Right atrium auricular region (tissue), 2 donors: ENCODE results near the gene PPP3CA. TPM values are rescaled to one million over a fixed set of nuclear protein-coding genes. Genes with fewer than 3 reads are reported as not detected.

ENCODE experiments used
- DNase-seq: peaks from one replicate; pipeline ENCODE4 v3.0.0-alpha.2; 2019; ENCODE audit warnings: low spot score
- H3K27ac ChIP-seq, 2 donors: fragments of 200-600 bp; sonication (generic); 1 replicate in 1 of 2; 2 replicates in 1 of 2; pipeline ENCODE4 v1.5.1; 2016 to 2019
- H3K27me3 ChIP-seq, 2 donors: fragments of 200-600 bp; sonication (generic); one replicate each; pipeline versions ENCODE4 v1.5.1 to v1.6.0; 2017 to 2019
- H3K36me3 ChIP-seq: fragments of 200-600 bp; sonication (generic); one replicate; pipeline ENCODE4 v1.5.1; 2016
- H3K4me1 ChIP-seq, 2 donors: fragments of 200-600 bp; sonication (generic); one replicate each; pipeline versions ENCODE4 v1.5.1 to v1.6.0; 2017 to 2019
- H3K4me3 ChIP-seq, 2 donors: fragments of 200-600 bp; sonication (generic); 1 replicate in 1 of 2; 2 replicates in 1 of 2; pipeline ENCODE4 v1.5.1; 2017 to 2019; ENCODE audit warnings: mild to moderate bottlenecking in 1 of 2, moderate library complexity in 1 of 2
- H3K9me3 ChIP-seq, 2 donors: fragments of 200-600 bp; sonication (generic); one replicate each; pipeline ENCODE4 v1.5.1; 2019
- total RNA-seq, 2 donors: library from RNA; depleted of rRNA; stranded (reverse); fragments of >200 nt; gene quantifications; one replicate each; pipeline ENCODE4 v1.1.0, GENCODE V29; 2016
- TF ChIP-seq, protein P1 (sequence below), 2 donors: fragments of 200-600 bp; sonication (generic); IDR thresholded peaks; one replicate each; pipeline ENCODE4 v1.5.1; 2019; ENCODE audit warnings: antibody characterized with exemption in 2 of 2

PPP3CA gene
- total RNA-seq, 2 donors from 2014 or later, result 11.2 to 15.7 TPM

DNA sequence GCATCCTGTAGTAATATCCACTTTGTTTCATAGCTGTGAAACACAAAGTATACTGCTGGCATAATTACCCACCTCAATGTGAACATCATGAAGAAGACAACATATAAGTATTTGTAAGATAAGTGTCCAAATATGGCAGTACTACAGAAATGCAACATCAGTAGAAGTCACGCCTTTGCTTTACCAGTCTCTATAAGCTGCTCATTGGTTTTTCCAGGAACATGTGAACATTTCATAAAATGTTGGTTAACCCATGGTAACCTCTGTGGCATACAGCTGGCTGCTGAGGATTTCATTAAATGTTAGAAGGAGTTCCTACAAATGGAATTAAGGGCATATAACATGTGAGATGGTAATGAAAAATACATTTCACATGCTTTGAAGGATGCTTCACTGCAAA is 77.6 kb downstream of the PPP3CA start:
- H3K4me1 ChIP-seq, result no peaks in the 10 kb centered on the region
- no peak for DNase-seq
- H3K27ac ChIP-seq, result no peak overlapping the region
- TF ChIP-seq, protein P1, sequence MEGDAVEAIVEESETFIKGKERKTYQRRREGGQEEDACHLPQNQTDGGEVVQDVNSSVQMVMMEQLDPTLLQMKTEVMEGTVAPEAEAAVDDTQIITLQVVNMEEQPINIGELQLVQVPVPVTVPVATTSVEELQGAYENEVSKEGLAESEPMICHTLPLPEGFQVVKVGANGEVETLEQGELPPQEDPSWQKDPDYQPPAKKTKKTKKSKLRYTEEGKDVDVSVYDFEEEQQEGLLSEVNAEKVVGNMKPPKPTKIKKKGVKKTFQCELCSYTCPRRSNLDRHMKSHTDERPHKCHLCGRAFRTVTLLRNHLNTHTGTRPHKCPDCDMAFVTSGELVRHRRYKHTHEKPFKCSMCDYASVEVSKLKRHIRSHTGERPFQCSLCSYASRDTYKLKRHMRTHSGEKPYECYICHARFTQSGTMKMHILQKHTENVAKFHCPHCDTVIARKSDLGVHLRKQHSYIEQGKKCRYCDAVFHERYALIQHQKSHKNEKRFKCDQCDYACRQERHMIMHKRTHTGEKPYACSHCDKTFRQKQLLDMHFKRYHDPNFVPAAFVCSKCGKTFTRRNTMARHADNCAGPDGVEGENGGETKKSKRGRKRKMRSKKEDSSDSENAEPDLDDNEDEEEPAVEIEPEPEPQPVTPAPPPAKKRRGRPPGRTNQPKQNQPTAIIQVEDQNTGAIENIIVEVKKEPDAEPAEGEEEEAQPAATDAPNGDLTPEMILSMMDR (IDR thresholded peaks at IDR 0.05), result no peak
- no peaks in the 10 kb centered on the region for H3K9me3 ChIP-seq
- H3K27me3 ChIP-seq, result no peaks in the 10 kb centered on the region
- no peak overlapping the region for H3K4me3 ChIP-seq
- H3K36me3 ChIP-seq, result no peaks in the 10 kb centered on the region

DNA sequence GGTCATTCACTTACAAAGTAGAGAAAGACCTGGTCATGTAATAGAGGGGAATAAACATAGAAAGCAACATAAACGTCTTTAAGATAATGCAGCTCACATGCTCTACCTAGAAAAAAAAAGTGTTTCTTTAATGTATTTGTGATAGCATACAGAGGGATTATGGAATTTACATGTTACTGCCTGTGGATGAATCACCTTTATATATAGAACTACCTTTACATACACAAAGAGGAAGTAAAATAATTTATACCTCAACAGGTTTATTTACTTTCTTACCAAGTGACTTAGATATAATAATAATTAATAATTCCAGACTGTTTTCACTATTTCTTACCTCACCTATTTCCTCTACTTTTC is 81.5 kb downstream of the PPP3CA start:
- no peak overlapping the region for H3K4me3 ChIP-seq
- no peaks in the 10 kb centered on the region for H3K9me3 ChIP-seq
- H3K27me3 ChIP-seq, result no peaks in the 10 kb centered on the region
- DNase-seq, result no peak
- H3K27ac ChIP-seq, result no peak overlapping the region
- TF ChIP-seq, protein P1 (IDR thresholded peaks at IDR 0.05), result no peak
- H3K36me3 ChIP-seq, result no peaks in the 10 kb centered on the region
- H3K4me1 ChIP-seq, result no peaks in the 10 kb centered on the region

DNA sequence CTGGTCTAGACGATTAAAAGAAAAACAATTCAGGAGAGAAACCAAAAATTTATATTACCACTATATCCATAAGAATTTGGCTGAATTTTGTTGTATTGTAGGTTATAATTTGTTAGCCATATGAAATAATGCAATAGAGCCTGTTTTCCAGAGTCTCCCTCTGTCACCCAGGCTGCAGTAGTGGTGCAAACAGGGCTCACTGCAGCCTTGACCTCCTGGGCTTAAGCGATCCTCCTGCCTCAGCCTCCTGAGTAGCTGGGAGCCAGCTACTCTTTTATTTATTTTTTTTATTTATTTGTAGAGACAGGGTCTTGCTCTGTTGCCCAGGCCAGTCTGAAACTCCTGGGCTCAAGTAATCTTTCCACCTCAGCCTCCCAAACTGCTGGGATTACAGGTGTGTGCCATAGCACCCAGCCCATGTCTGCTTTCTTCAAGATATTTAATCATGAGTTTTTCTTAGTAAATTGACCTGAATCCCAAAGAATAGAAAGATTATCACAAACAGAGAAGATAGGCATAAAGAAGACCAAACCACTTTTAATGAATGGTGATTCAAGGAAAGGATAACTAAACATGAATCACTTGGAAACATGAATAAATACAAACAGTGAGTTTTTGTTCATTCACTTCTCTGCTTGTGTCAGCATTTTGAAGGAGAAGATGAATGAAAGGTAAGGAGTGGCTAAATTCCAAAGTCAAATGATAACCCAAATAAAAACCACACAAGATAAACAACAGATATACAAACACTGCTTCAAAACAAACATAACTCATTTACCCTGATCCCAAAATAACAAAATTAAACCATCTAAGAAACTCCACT is 82.1 kb downstream of the PPP3CA start:
- DNase-seq, result no peak
- H3K9me3 ChIP-seq, result no peaks in the 10 kb centered on the region
- TF ChIP-seq, protein P1 (IDR thresholded peaks at IDR 0.05), result no peak
- no peaks in the 10 kb centered on the region for H3K27me3 ChIP-seq
- no peak overlapping the region for H3K27ac ChIP-seq
- no peak overlapping the region for H3K4me3 ChIP-seq
- H3K36me3 ChIP-seq, result no peaks in the 10 kb centered on the region
- peaks cover 0 to 5% of the 10 kb centered on the region in 2 donors for H3K4me1 ChIP-seq

DNA sequence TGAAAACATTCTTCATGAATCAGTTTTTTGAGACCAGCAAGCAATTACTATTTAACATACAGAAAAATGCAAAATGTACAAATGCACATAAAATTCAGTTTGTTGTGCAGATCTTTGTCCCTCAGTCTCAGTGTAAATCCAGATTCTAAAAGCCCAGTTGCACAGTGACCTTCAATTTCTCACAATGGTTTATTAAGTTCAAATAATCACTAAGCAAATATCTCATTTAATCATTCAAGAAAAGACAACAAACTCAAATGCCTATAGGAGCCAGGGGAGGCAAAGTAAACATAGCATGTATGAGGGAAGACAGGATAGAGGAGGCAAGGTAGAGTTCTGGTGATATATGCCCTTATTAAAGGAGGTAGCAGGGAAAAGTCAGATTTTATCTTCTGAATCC is 82.8 kb downstream of the PPP3CA start:
- no peak overlapping the region for H3K27ac ChIP-seq
- no peaks in the 10 kb centered on the region for H3K27me3 ChIP-seq
- DNase-seq, result no peak
- H3K9me3 ChIP-seq, result no peaks in the 10 kb centered on the region
- H3K4me3 ChIP-seq, result no peak overlapping the region
- no peaks in the 10 kb centered on the region for H3K36me3 ChIP-seq
- peaks cover 0 to 6% of the 10 kb centered on the region in 2 donors for H3K4me1 ChIP-seq
- TF ChIP-seq, protein P1 (IDR thresholded peaks at IDR 0.05), result no peak

DNA sequence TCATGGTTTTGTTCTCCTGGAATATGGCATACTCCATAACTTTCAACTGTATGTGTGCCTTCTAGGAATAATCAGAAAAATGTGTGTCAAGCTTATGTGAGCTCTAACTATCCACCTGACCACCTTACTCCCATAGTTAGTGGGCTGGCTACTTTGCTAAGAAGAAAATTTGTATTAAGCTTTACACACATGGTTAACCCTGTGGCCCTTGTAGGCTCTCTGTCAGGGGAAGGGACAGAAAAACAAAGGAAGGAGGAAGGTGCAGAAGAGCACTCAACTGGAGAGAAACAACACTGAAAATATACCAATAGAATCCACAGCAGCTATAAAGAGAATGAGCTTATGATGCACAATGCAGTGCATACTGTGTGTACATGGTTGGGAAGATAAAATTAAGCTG is 84.6 kb downstream of the PPP3CA start:
- no peaks in the 10 kb centered on the region for H3K27me3 ChIP-seq
- no peak overlapping the region for H3K27ac ChIP-seq
- no peaks in the 10 kb centered on the region for H3K9me3 ChIP-seq
- DNase-seq, result no peak
- TF ChIP-seq, protein P1 (IDR thresholded peaks at IDR 0.05), result no peak
- H3K4me1 ChIP-seq, result peaks cover 0 to 6% of the 10 kb centered on the region in 2 donors
- H3K4me3 ChIP-seq, result no peak overlapping the region
- H3K36me3 ChIP-seq, result no peaks in the 10 kb centered on the region

DNA sequence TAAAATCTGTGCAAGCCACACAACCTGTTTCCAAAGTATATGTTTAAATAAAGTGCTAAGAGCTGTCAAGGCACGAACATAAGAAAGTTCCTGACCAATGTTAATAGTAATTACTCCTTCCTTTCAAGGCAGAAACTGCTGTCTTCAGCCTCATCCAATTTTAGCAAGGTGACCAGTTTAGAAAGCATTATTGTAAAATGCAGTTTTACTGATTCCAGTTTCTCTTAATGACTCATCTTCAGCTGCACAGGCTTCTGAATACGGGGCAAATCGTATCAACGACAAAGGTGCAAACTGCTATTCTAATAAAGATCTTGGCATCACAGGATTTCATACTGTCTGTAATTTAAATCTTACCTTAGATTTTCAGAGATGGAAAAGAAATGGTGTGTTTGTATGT is 87.5 kb downstream of the PPP3CA start:
- TF ChIP-seq, protein P1 (IDR thresholded peaks at IDR 0.05), result no peak
- Histone ChIP-seq H3K27me3 (no peaks in the 10 kb centered on the region), H3K4me1 (peaks cover 0 to 6% of the 10 kb centered on the region in 2 donors), H3K9me3 (no peaks in the 10 kb centered on the region), H3K36me3 (no peaks in the 10 kb centered on the region), H3K4me3 (no peak overlapping the region), H3K27ac (no peak overlapping the region)
- no peak for DNase-seq
